ENCODE measurements around the gene DPM3. TPM values are rescaled to one million over a fixed set of nuclear protein-coding genes. Genes with fewer than 3 reads are reported as not detected.

DPM3 gene
- total and polyA plus RNA-seq, 9 of the 15 experiments (the other 6 are each of a cell fraction or from before 2014, with no cell fraction given) = 3.7 to 120 (median 36.4) TPM

DNA sequence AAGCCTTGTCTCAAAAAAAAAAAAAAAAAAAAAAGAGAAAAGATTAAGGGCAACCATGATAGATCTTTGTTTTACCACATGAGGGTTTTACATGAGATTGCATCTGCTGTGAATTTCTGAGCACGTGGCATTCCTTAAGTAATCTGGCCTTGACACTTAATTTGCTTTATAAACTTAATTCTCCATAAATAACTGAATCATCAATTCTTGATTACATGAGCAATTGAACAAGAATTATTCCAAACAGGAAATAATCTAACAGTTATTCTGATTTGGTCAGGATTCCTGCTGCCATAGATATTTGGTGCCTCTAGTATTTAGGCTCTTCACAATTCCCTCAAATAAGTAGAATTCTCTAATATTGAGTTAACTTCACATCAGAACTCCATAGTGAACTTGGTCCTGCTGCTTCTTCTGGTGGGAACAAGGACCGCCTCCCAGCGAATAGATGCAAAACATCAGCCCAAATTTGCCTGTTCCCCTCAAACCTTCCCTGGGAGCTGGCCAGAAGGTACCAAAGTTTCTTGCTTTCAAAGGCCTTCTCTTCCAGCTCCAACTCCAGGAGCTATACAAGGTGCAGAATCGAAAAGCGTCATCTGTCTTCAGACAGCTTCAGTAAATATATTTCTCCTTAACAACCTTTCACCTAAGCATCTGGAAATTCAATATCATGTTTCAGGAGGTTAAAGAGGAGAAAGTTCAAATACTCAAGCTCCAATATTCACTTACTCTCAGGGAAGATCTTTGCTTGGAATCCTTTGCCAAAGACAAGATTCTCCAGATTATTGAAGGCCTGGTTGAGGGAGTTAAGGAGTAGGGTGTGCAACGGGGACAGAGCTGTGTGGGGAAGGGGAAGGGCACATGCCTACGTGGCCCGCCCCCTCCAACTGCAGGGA, 31.8 kb upstream of the DPM3 start (continued):
- peak; percentile 16; the same call in 1 of the 2 replicates for TF ChIP-seq ZNF3 (CRISPR knock-in tag; IDR thresholded peaks at IDR 0.05)
- TF ChIP-seq, protein P1, sequence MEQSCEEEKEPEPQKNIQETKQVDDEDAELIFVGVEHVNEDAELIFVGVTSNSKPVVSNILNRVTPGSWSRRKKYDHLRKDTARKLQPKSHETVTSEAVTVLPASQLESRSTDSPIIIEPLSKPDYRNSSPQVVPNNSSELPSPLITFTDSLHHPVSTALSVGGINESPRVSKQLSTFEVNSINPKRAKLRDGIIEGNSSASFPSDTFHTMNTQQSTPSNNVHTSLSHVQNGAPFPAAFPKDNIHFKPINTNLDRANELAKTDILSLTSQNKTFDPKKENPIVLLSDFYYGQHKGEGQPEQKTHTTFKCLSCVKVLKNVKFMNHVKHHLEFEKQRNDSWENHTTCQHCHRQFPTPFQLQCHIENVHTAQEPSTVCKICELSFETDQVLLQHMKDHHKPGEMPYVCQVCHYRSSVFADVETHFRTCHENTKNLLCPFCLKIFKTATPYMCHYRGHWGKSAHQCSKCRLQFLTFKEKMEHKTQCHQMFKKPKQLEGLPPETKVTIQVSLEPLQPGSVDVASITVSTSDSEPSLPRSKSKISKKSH (CRISPR knock-in tag; IDR thresholded peaks at IDR 0.05) = no peak
- TF ChIP-seq L3MBTL2 (IDR thresholded peaks at IDR 0.05) = 0 out of 2 replicates have a peak, but pooled peaks have one; percentile 9
- TF ChIP-seq, protein P2, sequence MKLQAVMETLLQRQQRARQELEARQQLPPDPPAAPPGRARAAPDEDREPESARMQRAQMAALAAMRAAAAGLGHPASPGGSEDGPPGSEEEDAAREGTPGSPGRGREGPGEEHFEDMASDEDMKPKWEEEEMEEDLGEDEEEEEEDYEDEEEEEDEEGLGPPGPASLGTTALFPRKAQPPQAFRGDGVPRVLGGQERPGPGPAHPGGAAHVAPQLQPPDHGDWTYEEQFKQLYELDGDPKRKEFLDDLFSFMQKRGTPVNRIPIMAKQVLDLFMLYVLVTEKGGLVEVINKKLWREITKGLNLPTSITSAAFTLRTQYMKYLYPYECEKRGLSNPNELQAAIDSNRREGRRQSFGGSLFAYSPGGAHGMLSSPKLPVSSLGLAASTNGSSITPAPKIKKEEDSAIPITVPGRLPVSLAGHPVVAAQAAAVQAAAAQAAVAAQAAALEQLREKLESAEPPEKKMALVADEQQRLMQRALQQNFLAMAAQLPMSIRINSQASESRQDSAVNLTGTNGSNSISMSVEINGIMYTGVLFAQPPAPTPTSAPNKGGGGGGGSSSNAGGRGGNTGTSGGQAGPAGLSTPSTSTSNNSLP (IDR thresholded peaks at IDR 0.05; ENCODE audit: borderline replicate concordance, low read depth, low read length) = no peak
- TF ChIP-seq, protein P3, sequence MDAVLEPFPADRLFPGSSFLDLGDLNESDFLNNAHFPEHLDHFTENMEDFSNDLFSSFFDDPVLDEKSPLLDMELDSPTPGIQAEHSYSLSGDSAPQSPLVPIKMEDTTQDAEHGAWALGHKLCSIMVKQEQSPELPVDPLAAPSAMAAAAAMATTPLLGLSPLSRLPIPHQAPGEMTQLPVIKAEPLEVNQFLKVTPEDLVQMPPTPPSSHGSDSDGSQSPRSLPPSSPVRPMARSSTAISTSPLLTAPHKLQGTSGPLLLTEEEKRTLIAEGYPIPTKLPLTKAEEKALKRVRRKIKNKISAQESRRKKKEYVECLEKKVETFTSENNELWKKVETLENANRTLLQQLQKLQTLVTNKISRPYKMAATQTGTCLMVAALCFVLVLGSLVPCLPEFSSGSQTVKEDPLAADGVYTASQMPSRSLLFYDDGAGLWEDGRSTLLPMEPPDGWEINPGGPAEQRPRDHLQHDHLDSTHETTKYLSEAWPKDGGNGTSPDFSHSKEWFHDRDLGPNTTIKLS (IDR thresholded peaks at IDR 0.05; ENCODE audit: borderline replicate concordance, low read depth) = peak; percentile 71

Measured in K562 (cell line).